ENCODE results near the gene RHBDF2.

DNA sequence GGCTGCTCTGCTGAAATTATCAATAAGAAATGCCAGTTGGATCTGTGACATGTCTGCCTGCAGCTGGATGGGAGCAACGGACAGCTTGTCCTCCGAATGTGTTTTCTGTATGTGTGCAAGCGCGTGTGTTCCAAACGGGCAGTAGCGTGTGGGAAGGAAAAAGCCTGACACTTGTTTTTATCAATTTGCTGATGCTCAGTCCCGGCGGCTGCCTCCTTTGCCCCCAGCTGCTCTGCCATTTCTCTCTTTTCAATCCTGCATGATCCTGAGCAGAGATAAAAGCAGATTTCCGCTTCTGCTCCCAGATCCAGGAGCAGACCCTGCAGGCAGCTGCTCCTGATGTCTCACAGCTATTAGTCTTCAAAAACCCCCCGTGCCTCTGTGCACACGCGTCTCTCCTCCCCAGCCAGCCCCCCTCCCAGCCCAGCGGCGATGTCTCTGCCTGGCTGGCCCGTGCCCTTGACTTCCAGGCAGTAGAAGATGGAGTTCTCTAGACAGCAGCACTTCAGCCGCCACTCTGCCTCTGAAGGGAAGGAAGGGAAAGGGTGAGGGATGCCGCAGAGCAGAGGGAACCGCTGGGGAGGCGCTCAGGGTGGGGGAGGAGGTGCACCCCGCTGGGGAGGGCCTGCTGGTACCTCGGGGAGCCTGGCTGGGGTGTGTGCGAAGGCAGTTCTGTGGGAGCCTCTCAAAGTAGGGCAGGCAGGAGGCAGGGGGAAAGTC, 42.8 kb upstream of the RHBDF2 start:
- TF ChIP-seq, protein P1, sequence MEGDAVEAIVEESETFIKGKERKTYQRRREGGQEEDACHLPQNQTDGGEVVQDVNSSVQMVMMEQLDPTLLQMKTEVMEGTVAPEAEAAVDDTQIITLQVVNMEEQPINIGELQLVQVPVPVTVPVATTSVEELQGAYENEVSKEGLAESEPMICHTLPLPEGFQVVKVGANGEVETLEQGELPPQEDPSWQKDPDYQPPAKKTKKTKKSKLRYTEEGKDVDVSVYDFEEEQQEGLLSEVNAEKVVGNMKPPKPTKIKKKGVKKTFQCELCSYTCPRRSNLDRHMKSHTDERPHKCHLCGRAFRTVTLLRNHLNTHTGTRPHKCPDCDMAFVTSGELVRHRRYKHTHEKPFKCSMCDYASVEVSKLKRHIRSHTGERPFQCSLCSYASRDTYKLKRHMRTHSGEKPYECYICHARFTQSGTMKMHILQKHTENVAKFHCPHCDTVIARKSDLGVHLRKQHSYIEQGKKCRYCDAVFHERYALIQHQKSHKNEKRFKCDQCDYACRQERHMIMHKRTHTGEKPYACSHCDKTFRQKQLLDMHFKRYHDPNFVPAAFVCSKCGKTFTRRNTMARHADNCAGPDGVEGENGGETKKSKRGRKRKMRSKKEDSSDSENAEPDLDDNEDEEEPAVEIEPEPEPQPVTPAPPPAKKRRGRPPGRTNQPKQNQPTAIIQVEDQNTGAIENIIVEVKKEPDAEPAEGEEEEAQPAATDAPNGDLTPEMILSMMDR (IDR thresholded peaks at IDR 0.05; ENCODE audit: poor library complexity): no peak
- TF ChIP-seq EZH2 (IDR thresholded peaks at IDR 0.05; ENCODE audit: borderline replicate concordance) (no peak), EZH2phosphoT487 (IDR thresholded peaks at IDR 0.05; ENCODE audit: low read depth, severe bottlenecking, unreplicated experiment) (no peak)
